Measurements from ENCODE around the gene RAPGEFL1.
A peak's percentile ranks its signal among the peaks of the same experiment; 100 is the strongest.
"Not testable (repeated sequence)": the region's sequence is repeated elsewhere in the genome, so short reads cannot be mapped to it uniquely, and the experiment has no call there.

Gene RAPGEFL1

DNA sequence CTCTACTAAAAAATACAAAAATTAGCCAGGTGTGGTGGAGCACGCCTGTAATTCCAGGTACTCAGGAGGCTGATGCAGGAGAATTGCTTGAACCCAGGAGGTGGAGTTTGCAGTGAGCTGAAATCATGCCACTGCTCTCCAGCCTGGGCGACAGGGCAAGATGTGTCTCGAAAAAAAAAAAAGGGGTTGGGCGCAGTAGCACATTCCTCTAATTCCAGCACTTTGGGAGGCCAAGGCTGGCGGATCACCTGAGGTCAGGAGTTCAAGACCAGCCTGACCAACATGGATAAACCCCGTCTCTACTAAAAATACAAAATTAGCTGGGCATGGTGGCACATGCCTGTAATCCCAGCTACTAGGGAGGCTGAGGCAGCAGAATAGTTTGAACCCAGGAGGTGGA is 36.6 kb downstream of the RAPGEFL1 start:
- DNase-seq, result not testable (repeated sequence)

GRCh38 chr17:40218006-40218739 is 40.9 kb downstream of the RAPGEFL1 start:
- no peak for DNase-seq

DNA sequence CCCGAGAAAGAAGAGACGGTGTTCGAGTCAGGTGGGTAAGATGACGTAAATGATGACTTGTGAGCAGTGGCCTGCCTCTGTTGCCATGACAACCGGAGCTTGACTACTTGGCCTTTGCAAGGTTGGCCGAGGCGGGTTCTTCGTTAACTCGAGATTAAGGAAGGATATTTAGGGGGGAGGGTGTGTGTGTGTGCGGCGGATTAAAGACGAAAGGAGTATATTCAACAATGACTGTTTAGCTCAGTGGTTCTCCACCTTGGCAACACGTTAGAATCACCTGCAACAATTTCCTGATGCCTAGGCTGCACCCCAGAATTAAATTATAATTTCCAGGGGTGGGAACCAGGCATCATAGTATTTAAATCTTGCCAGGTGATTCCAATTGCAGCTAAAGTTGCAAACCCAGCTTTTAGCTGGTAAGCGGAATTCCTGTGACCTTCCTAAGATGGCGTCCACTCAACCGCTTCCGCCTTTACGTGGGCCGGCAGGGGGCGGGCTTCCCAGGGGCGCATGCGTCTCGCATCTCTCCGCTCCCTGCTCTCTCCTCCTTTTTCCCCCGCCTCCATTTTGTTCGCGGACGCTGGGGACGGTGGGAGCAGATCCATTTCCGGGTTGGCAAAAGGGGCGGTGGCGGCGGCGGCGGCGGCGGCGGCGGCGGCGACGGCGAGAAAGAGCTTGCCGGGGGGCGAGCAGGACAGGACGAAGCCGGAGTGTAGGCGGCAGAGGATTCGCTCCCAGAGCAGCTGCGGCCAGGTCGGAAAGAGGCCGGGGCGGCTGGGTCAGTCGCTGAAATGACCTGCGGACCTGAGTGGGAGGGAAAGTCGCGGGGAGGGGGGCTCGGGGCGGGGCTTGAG is 41.7 kb downstream of the RAPGEFL1 start, which contains the start of gene WIPF2:
Gene WIPF2 (plus strand): TSS at position 565 of the 854 bp plus-strand sequence. CDS start 37,156 bp downstream, outside the sequence.
- DNase-seq, result peak; percentile 91

DNA sequence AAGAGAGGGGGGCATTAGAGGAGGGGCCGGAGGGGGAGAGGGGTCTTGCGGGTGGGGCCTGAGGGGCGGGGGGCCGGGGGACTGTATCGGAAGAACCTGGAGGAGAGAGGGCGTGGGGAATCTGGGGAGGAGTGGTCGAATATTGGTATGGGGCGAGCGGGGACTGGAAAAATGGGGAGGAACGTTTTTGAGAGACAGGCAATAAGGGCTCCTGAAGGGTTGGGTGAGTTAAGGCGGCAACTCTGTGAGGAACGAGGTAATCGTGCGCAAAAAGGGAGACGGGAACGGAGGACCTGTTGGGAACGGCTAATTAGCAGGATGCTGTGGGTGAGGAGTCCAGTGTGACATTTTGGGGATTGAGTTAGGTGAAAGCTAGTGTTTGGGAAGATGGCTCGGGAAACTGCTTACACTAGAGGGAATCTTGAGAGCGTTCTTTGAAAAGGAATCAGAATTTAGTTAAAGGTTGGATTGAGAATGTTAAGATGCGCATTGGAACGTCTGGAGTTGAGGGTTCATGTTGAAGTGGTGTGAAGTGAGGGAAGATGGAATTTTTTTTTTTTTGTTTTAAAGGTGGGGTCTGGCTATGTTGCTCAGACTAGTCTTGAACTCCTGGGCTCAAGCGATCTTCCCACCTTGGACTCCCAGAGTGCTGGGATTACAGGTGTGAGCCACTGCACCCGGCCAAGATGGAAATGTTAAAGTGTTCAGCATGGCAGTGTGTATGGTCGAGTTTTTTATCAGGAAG is 42.5 kb downstream of the RAPGEFL1 start:
- peak; percentile 78 for DNase-seq

- no peak for DNase-seq
Observed at GRCh38 chr17:40224718-40225550, 47.7 kb downstream of the RAPGEFL1 start.

DNA sequence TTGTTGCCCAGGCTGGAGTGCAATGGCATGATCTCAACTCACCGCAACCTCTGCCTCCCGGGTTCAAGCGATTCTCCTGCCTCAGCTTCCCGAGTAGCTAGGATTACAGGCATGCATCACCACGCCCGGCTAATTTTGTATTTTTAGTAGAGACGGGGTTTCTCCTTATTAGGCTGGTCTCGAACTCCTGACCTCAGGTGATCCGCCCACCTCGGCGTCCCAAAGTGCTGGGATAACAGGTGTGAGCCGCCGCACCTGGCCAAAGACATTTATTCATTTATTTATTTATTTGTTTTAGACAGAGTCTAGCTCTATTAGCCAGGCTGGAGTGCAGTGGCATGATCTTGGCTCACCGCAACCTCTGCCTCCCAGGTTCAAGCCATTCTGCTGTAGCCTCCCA is 51.9 kb downstream of the RAPGEFL1 start:
- DNase-seq, result not testable (repeated sequence)

GRCh38 chr17:40230670-40231069 is 53.4 kb downstream of the RAPGEFL1 start:
- peak; percentile 25 for DNase-seq

GRCh38 chr17:40231928-40232327 is 54.7 kb downstream of the RAPGEFL1 start:
- DNase-seq, result not testable (repeated sequence)

DNA sequence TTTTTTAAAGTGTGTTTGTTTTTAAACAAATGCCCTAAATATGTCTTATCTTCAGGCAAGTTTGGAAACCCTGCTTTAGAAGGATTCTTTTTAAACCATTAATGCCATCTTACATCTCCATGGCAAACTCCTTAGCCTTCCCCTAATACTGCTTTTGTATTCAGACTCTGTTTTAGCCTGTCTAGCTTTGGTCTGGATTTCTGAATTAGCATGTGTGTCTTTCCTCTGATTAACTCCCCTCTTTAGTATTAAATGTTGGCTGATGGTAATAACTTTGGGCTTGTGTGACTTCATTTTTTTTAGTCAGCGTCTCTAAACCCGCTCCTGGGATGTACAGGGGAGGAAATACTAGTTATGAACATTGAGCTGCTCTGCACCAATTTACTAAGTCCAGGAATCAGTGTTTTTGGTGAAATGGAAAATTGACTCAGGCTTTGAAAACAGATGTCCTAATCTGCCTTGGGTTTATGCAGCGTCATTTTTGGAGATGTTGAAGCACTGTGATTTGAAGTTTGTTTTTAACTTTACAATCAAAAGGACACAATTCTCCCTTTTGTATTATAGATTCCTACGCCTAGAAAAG is 64.1 kb downstream of the RAPGEFL1 start:
- no peak for DNase-seq

GRCh38 chr17:40242774-40243173 is 65.5 kb downstream of the RAPGEFL1 start:
- no peak for DNase-seq

DNA sequence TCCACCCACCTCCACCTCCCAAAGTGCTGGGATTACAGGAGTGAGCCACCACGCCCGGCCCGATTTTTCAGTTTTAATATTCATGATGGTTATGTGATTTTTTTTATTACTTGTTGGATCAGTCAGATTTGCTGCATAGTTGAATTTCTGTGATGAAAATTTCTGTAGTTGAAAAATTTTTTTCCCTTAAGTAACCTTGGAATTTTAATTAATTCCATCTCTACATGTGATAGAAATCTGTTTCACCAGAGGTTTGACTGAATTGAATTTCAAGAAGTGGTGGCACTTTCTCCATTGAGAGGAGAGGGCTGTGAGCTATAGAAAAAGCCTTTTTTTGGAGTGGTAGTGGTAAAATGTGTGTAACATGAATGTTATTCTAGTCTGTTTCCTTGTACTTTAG is 66.5 kb downstream of the RAPGEFL1 start:
- no peak for DNase-seq

DNA sequence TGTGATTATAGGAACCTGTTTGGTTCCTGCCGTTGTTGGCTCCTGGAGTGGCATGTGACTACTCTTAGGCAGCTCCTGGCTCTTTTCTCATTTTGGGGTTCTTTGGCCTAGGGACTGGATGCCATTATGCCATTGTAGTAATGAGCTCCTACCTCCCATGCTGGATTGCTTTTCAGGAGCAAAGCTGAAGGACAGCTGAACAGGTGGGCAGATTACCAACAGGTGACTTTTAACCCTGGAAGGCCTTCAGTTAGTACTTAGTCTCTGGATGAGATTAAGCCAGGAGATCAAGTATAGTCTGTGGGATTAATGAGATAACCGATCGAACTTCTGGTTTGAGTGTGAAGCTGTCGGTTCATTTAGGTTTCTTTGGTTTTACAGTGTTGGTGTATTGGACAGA is 67.0 kb downstream of the RAPGEFL1 start:
- no peak for DNase-seq
